GM04504 (cell line): ENCODE measurements around the gene HRH1.

Source experiments
- DNase-seq: peaks from one replicate; pipeline ENCODE4 v3.0.0-alpha.2; 2012; ENCODE audit warnings: low read depth

HRH1 gene

DNA sequence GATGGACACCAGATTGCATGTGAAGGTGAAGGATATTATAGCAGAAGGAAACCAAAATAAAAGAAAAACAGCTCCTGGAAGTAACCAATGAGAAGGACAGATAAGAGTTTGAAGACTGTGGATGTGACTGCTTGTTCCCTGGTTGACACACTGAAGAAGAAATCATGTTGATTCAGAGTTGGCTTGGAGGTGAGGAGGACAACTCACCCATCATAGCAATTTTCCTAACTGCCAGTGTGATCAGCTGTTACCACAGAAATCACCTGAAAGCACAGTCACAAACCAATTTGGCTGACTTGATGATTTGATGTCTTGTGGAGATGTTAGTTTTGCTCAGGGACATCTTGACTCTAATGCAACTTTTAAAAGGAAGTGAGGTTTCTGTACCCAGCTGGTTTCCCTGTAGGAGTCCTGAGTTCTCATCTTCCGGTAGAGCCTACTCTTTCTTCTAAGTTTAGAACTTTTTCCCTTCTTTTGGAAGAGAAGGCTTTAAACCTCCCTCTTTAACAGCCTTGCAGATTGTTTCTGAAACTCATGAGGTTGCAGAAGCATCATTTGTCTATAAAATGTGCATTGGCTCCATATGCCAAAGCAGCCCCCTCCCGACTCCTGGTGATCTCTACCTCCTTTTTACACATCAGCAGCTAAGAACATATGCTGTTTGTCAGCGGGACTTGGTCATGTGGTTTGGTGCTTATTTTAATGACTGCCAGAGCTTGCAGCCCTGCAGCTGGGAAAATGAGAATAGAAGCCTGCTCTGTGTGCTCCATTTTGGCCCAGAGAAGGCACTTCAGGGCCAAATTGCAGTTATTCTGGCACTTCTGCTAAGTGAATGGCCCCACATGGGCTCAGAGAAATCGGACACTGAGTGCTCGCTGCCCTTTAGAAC is 128.2 kb downstream of the HRH1 start:
- DNase-seq, result no peak

DNA sequence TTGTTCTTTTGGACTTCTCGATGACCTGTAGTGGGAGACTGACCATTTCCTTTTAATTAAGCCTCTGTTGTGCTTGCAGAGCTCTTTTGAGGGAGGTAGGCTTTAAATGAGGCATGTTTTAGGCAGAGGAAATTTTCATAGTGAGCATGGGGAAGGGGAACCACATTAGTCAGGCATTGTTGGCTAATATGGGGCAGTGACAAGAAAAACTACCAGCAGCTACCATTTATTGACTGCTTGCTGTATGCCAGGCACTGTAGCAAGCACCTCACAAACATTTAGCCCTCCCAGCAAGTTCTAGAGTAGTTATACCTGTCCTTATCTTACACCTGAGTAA is 128.8 kb downstream of the HRH1 start:
- DNase-seq, result no peak

DNA sequence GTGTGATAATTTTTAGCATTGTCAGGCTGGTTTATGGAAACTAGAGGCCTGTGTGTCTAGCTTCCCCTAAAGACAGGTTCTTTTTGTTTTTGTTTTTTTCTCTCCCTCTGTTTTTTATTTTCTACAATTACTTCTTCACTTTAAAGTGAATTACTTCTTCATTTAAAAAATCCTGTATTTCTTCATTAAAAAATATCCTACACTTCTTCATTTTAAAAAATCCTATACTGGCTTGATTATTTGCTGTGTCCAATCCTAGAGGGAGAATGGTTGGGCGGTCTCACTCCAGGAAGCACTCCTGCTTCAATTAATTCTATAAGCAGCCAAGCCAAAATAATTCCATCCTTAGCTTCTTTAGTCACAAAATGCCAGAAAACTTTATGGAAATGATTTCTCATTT is 129.7 kb downstream of the HRH1 start:
- DNase-seq, result no peak

DNA sequence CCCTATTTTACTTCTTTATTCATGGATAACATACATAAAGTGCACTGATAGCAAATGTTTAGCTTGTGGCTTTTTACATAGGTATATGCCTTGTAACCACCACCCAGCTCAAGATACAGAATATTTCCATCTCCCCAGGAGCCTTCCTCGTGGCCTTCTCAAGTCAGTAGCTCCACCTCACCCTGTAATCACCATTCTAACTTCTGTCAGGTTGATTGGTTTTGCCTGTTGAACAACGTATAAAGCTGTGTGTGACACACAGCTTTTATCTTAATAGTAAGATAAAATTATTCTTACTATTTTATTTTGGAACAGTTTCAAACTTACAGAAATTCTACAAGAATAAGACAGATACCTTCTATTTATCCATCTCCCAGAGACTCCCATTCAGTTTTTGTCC is 131.2 kb downstream of the HRH1 start:
- DNase-seq, result no peak

DNA sequence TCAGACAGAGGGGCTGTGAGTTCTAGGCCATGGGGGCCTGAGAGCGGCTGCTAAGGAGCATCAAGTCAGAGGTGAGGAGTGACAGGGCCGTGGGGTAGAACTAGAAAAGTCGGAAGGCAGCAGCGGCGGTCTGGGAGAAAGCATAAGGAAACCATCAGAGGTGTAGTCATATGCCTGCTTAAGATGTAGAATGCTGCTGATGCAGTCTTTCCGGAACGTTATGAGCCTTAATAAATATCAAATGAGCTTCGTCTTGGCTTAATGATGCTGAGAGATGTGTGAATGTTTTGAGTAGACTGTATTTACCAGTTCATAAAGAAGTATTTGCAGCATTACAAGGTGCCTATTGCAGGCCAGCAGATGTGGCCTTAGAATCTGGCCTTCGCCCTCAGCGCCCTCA is 133.1 kb downstream of the HRH1 start:
- DNase-seq, result no peak

DNA sequence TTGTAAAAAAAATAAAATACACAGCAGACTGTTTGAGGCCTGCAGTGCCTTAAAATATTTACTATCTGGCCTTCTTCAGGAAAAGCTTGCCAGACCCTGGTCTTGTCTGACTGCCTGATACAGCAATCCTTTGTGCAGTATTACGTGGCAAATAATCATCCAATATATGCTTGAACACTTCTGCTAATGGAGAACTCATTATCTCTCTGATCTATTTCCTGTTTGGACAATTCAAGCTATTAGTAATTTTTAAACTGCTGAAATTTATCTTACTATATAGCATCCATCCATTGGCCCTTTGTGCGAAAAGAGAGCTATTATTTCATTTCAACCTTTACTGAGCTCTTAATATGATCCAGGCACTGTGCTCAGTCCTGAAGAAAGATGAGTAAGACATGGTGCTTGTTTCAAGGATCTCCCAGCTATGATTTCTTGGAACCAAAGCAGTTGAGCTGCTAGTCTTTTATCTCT is 133.8 kb downstream of the HRH1 start:
- DNase-seq, result no peak

DNA sequence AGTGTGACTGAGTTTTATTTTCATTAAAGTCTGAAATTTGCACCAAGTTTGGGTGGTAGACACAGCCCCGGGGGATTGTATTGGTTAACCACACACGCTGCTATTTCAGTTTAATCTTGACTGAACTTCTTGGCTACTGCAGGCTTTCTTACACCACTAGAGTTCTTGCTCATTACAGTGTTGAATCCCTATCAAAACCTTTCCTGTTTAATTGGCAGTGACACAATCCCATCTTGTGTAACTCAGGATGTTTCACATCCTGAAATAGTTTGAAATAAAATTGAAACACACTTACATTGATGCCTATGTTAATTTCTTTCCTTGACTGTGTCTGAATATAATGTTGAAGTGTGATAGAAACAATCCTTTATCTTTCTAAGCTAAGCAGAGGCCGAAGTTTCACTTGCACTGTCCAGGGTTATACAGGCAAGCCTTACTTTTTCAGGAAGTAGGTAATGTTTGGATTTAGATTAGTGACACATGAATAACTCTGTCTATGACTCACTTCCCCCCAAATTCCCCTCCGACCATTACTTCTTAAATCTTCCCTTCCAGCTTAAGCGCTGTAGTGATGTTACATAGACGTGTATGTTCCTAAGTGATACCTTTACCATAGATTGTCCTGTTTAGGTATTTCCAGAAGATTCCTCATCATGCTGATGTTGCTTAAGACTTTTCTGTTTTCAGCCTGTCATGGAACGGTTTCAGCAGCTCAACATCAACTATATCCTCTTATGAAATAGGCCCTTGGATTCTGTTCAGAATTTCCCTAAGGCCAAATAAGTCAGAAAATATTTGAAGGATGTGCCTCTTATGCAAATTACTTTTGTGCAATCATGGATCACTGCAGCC is 134.7 kb downstream of the HRH1 start:
- peak; percentile 84 for DNase-seq

DNA sequence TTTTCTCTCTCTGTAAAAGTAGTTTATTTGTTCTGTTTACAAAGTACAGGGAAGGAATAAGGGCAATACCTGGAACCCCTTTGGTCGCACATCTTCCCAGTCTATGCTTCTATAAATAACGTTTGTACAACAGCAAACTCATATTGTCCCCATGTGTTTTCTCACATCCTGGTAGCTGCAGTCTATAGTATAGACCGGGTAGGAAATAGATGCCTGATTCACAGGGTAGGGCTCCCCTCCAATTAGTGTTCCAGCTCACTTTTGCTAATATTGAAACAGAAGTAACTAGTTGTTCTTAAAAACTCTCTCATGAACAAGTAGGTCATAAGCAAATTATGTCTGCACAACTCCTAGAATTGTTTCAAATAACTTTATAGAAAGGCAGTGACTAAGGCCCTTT is 135.6 kb downstream of the HRH1 start:
- no peak for DNase-seq

DNA sequence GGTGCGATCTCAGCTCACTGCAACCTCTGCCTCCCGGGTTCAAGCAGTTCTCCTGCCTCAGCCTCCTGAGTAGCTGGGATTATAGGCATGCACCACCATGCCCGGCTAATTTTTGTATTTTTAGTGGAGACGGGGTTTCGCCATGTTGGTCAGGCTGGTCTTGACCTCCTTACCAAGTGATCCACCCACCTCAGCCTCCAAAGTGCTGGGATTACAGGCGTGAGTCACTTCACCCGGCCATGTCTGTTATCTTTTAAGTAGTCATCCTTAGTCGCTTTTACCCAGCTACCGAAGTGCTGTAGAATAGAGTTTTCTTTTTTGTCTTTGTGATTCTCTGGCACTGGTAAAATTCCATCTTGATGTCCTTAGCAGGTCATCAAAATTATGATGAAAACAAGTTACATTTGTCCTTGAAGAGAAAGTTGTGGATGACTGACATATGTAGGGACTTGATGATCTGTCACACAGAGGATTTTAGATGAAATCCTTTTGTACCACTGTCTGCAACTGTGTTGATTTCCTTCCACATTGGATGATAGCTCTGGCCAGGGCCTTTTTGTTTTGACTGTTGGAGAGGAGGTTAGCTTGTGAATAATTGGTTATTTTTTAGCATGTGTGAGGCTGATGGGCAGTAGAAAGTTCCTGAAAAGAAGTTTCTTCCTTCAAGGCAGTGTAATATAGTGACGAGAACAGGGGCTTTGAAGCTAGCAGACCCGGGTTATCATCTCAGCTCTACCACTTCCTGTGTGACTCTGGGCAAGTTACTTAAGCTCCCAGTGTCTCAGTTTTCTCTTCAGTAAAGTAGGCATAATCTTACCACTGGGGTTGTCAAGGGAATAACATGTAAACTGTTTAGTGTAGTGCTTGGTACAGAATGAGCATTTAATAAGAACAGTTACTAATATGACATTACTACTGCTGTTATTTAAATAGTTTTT is 136.7 kb downstream of the HRH1 start:
- DNase-seq, result no peak

DNA sequence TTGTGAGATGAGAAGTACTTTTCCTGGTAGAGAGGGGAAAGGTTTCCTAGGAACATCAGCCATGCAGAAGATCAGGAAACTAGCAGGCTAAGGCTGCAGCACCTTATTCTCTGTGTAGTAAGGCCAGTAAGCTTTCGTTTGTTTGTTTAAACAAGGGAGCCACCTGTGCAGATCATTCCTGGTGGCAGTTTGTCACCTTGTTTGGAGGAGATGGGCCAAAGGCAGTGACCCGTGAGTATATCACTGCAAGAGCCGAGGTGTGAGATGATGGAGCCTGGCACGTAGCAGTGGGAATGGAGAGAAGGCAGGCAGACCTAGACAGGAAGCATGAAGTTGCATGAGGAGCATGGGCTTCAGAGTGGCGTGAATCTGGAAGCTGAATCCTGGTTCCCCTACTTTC is 137.5 kb downstream of the HRH1 start:
- DNase-seq, result no peak

DNA sequence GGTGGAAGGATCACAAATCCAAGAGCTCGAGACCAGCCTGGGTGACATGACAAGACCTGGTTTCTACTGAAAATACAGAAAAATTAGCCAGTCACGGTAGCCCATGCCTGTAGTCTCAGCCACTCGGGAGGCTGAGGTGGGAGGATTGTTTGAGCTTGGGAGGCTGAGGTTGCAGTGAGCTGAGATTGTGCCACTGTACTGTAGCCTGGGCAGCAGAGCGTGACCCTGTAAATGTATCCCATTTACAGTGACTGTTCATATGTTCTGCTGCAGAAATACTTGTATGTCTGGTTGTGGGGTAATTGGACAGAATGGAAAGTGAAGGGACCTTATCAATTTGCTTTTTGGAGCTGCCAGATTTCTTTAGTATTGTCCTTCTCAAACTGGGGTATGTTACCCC is 142.8 kb downstream of the HRH1 start:
- no peak for DNase-seq

DNA sequence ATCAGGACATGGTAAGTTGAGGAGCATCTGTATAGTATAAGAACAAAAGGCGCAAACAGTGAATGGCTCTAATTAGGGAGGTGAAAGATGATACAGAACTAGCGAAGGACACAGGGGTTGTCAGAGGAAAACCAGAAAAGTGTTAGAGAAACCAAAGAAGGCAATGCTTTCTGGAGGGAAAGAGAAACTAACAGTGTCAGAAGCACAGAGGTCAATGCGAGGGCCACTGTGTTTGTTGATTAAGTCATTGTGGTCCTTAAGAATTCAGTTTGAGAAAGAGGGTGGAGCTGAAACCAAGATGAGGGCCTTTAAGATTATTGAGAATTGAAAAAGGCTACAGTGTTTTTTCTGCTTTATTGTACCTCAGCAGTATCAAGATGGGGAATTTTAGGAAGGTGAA is 146.7 kb downstream of the HRH1 start:
- DNase-seq, result no peak

DNA sequence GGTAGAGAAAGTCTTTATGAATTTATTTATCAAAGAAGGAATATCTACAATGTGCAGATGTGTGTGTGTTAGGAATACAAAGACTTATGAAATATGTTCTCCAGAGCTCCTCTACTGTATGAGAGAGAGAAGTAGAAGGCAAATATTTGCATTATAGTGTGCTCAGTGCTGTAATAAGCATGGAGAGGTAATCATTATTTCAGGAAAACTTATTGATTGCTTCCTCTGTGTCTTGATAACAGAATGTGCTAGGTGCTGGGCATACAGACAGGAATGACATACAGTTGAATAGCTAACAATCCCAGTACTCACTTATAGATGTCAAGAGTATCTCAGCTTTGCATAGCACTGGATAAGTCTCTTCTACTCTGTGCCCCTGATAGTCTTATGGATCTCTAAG is 148.2 kb downstream of the HRH1 start:
- no peak for DNase-seq

DNA sequence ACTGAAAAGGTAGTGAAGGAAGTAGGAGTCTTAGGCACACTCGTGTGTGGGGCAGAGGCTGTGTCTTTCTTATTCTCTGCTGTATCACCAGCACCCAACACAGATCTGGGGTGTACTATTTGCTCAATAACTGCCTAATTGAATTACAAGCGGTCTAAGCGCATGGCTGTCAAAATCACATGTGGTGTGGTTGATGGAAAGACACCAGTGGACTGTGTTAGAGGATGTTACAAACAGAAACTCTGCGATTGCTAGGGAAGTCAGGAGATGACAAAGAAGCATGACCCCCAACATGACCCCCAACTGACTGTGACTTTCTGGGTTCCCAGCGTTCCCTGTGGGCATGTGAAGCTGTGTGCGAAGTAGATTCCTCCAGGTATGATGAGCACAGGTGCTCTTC is 149.9 kb downstream of the HRH1 start:
- DNase-seq, result no peak

DNA sequence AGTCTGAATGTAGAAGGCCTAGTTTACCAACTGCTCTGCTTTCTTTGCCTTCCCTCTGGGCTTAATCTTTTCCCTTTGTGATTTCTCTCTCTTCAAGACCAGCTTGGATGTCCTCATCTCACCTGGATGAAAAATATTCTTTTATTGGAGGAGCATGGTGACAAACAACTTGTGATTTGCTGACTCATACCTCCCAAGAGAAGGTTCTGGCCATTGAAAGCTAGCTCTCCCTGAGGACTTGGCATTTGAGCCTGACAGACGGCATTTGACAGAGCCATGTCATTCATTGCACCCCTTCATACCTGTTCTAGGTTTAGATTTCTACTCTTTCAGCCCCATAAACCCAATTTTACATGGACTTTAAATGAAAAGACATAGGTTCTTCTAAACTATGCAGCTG is 151.2 kb downstream of the HRH1 start:
- DNase-seq, result no peak

DNA sequence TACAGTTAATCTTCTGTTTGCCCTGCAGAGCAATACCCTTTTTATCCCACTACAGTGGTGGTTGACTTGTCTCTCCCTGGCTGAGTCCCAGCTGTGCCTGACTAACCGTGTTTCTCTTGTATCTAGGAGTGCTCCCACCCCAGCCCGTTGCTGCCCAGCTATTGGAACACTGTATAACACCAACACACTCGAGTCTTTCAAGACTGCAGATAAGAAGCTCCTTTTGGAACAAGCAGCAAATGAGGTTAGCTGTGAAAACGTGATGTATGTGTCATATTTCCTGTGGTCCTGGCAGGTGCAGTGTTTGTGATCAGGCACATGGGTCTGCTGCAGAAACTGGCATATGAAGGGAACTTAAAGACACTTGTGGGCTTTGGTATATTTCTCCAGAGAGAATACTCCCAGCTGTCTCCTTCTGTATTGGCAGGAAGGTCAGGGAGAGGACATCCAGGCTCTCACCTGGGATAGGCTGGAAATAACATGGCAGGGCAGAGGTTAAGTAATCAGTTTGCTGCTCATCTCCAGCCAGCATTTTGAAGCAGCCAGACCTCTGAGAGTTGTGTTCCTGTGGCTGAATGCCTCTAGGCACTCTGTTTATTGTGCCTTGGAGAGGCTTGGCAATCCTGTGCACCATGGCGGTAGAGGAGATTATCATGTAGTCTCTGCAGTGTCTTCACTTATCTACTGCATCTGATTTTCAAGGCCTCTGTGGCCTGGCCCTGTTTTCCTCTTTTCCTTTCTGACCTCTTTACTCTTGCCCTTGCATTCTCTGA is 152.7 kb downstream of the HRH1 start:
- no peak for DNase-seq

DNA sequence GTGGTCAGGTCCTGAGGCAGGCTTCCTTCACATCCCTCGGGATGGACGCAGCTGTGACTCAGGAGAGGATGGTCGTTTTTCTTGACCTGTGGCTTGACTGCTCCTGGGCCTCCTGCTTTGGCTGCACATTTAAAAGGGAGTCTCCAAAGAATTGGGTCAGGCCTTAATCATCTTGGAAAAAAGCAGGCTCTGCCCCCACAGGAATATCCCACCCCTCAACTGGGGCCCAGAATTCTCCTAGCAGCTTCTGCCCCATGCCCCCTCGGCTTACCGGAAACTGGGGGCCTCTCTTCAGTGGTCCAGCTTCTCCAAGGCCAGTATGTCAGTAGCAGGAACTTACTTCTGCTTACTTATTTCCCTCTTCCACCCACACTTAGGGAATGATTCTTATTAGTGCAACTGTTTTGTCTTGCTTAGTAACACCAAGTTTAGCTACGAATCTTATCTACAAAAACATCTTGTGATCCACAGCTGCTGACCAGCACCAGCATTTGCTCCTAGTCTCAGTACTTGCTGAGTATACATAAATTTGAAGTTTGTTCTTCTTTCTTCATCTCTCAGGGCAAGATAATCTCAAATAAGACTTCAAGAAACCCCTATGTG is 153.6 kb downstream of the HRH1 start:
- DNase-seq, result no peak

DNA sequence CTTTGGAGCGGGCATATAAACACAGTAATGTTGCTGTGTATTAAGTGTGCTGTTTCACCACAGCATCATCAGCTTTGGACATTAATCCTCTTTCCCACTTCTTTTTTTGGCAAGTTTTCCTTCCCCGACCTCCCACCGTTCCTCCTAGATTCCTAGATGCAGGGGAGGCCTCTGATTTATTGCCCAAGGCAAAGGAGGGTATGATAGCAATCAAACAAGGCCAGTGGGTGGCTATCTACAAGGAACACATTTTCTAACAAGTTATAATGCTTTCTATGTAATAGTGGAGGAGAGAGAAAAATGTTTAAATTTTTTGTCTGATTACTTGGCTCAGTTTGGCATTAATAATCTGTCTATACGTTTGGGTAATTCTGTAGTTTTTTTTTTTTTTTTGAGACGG is 156.0 kb downstream of the HRH1 start:
- DNase-seq, result no peak

DNA sequence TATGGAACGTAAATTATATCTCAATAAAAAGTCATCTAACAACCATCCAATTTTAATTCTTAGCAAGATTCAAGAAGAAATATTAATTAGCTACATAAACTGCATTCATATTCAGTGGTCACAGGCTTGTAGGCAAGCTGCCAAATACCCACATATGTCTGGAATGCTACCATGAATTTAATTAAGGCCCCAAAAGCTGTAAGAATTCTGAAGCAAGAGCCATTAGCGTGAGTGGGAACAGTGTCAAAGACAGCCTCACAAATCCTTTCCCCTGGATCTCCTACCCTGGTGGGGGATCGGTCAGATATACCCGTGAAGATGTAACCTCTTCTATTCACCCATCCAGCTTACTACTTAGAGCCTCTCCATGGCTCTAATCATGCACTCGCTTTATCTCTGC is 157.9 kb downstream of the HRH1 start:
- DNase-seq, result no peak
